ENCODE data around the gene PRR16.

Gene PRR16

DNA sequence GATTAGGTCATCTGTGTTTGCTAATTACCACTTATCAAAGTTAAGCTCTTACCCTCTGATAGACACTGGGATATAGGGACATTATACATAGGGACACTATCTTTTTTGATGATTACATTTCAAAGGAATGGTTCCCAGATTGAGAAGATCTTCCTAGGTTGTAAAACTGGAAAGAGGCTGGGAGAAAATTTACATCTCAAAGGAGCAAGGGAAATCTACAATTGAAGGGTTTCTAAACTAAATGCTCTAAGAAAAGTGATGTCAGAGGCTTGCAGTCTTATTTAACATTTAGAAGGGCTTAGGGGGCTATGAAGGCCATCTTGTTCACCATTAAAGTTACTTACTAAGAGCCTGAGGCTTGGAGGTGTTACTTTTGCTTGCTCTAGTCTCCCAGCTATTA is 242.8 kb downstream of the PRR16 start:
- H3K4me3 ChIP-seq (ENCODE audit: low read depth, low read length): no peak overlapping the region

DNA sequence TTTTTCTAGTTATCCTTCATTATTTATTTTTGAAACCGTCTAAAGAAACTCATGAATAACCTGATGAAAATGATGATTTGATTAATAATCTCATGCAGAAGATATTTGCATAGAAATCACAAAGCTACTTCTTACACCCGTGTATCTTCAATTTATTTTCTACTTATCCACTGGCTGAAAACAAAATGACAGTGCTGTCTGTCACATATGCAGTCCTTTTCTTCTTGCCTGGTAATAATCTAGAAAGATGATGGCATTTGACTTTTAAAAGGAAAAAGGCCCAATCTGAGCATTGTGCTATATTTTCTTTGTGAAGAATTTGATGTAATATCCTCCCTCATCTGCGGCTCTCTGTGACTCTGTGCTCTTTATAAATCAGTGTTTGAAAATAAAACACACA is 253.3 kb downstream of the PRR16 start:
- H3K4me3 ChIP-seq (ENCODE audit: low read depth, low read length): no peak overlapping the region

DNA sequence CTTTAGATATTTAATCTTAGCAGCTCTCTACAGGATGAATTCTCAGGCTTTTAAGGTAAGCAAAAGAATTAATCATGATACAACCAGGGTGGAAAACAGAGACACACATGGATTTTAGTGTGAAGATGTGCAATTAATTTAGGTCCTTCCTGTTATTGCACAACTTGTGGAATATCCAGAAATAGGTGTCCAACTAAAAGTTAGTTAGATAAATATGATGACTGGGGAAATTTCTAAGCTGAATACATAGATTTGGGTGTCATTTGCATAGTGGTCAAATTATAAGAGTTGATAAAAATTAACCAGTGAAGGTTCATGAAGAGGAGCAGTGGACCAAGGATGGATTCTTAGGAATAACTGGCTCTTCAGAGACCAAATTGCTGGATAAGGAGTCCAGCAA is 266.1 kb downstream of the PRR16 start:
- H3K4me3 ChIP-seq (ENCODE audit: low read depth, low read length): no peak overlapping the region

DNA sequence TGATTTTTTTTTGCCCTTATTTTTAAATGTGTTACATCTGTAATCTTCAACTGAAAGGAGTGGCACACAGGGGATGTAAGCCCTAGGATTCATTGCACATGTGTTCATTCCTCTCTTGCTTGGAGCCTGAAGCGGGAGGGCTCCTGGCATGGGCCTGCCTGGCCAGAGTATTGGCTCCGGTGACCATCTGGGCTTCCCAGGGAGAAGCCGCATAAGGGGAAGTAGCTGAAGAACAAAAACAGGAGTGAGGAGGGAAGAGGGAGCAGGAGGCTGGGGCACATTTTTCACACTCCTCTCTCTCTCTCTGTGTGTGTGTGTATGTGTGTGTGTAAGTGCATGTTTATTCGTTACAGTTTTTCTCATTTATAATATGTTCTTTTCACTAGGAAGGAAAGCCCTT is 269.9 kb downstream of the PRR16 start:
- H3K4me3 ChIP-seq (ENCODE audit: low read depth, low read length): no peak overlapping the region

DNA sequence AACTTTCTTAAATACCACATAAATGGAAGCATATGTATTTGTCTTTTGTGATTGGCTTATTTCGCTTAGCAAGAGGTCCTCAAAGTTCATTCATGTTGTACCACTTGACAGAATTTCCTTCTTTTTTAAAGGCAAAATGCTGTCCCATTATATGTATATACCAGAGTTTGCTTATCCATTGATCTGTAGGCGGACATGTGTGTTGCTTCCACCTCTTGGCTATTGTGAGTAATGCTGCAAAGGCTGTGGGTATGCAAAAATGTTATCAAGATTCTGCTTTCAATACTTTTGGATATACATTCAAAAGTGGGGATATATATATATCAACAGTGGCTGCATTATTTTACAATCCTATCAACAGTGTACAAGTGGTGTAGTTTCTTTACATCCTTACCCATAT is 271.0 kb downstream of the PRR16 start:
- no peak overlapping the region for H3K4me3 ChIP-seq (ENCODE audit: low read depth, low read length)

All from iPS-11a (cell line).